Gastroesophageal sphincter (tissue), 4 donors: ENCODE measurements around the gene NTN3. TPM values are rescaled to one million over a fixed set of nuclear protein-coding genes. Genes with fewer than 3 reads are reported as not detected.

ENCODE experiments used
- ATAC-seq: fragments of 150-250 bp; one replicate; pipeline ENCODE4 v1.9.1; 2016; ENCODE audit warnings: mild to moderate bottlenecking, moderate library complexity
- H3K27ac ChIP-seq, 4 donors: fragments of 200-600 bp; sonication (generic) in 3 of 4; 1 replicate in 3 of 4; 2 replicates in 1 of 4; pipeline ENCODE4 v1.5.1; 2016 to 2019
- H3K27me3 ChIP-seq: fragments of 200-600 bp; sonication (generic); one replicate; pipeline ENCODE4 v1.5.1; 2019
- H3K36me3 ChIP-seq, 2 donors: fragments of 200-600 bp; sonication (generic); one replicate each; pipeline ENCODE4 v1.5.1; 2019; ENCODE audit warnings: control low read depth in 1 of 2
- H3K4me1 ChIP-seq, 3 donors: fragments of 200-600 bp; sonication (generic); 1 replicate in 2 of 3; 2 replicates in 1 of 3; pipeline ENCODE4 v1.5.1; 2016 to 2019; ENCODE audit warnings: control low read depth in 2 of 3
- H3K4me3 ChIP-seq, 2 donors: fragments of 200-600 bp; sonication (generic); one replicate each; pipeline ENCODE4 v1.5.1; 2019; ENCODE audit warnings: mild to moderate bottlenecking in 1 of 2, moderate library complexity in 1 of 2
- H3K9me3 ChIP-seq, 3 donors: fragments of 200-600 bp; sonication (generic); one replicate each; pipeline ENCODE4 v1.5.1; 2017 to 2019; ENCODE audit warnings: control low read depth in 2 of 3
- CTCF ChIP-seq, 4 experiments: fragments of 200-600 bp in 2 of 4; fragments of 450-650 bp in 2 of 4; sonication (generic) in 1 of 4; IDR thresholded peaks; one replicate each; pipeline ENCODE4 v1.5.1; 2017 to 2019; ENCODE audit warnings: antibody characterized with exemption in 4 of 4, mild to moderate bottlenecking in 2 of 4, moderate library complexity in 2 of 4
- EP300 ChIP-seq: sonication (generic); formaldehyde crosslinking; IDR thresholded peaks from one replicate; pipeline ENCODE4 v1.6.1; 2017; ENCODE audit warnings: antibody characterized with exemption, mild to moderate bottlenecking
- POLR2A ChIP-seq, 2 donors: fragments of 450-650 bp; IDR thresholded peaks; one replicate each; pipeline ENCODE4 v1.6.1; 2017; ENCODE audit warnings: antibody characterized with exemption in 2 of 2, mild to moderate bottlenecking in 2 of 2, moderate library complexity in 1 of 2
- POLR2AphosphoS5 ChIP-seq: sonication (generic); formaldehyde crosslinking; IDR thresholded peaks from one replicate; pipeline ENCODE4 v1.6.1; 2017; ENCODE audit warnings: antibody characterized with exemption
- WGBS, 2 donors: methylation state at CpG; one replicate each; pipeline ENCODE4 v1.1.5; 2018; ENCODE audit warnings: low coverage in 1 of 2; 5-methylcytosine and 5-hydroxymethylcytosine counted together
- total RNA-seq, 4 donors: library from RNA; depleted of rRNA; stranded (reverse); fragments of >200 nt; gene quantifications; one replicate each; pipeline ENCODE4 v1.1.0, GENCODE V29; 2016

Gene NTN3
- total RNA-seq, 4 donors from 2014 or later, result not detected

- Histone ChIP-seq H3K27me3 (peaks cover 67% of the 10 kb centered on the region), H3K4me3 (no peak overlapping the region), H3K27ac (no peak overlapping the region), H3K36me3 (no peaks in the 10 kb centered on the region), H3K9me3 (no peaks in the 10 kb centered on the region), H3K4me1 (peaks cover 0 to 68% (median 39%) of the 10 kb centered on the region in 3 donors)
- ATAC-seq, result no peak
- TF ChIP-seq CTCF (IDR thresholded peaks at IDR 0.05), result no peak
- no peak for TF ChIP-seq POLR2AphosphoS5
- no peak for TF ChIP-seq EP300
- TF ChIP-seq POLR2A (IDR thresholded peaks at IDR 0.05), result no peak
- WGBS, 2 donors, result 52 to 67% methylated on average over 2 to 4 of the region's 16 CpGs
These were observed 1.5 kb upstream of the NTN3 start for GRCh38 chr16:2469399-2470233.

- H3K4me1 ChIP-seq, result peaks cover 0 to 69% (median 39%) of the 10 kb centered on the region in 3 donors
- no peak for ATAC-seq
- TF ChIP-seq POLR2A (IDR thresholded peaks at IDR 0.05) (no peak), EP300 (no peak), POLR2AphosphoS5 (no peak), CTCF (IDR thresholded peaks at IDR 0.05) (no peak)
These were observed 879 bp upstream of the NTN3 start for GRCh38 chr16:2470234-2470601.

GRCh38 chr16:2470603-2471015, 488 bp upstream of the NTN3 start:
- no peak for TF ChIP-seq EP300
- H3K4me1 ChIP-seq, result peaks cover 0 to 73% (median 41%) of the 10 kb centered on the region in 3 donors
- peak overlapping the region in 1 of 2 donors; percentile 43 for H3K4me3 ChIP-seq
- WGBS, 2 donors, result 70% methylated on average over 2 of the region's 9 CpGs; no CpG with 5 or more reads in 1 of the 2 donors
- H3K36me3 ChIP-seq, result no peaks in the 10 kb centered on the region
- peak overlapping the region in 1 of 4 donors; percentile 29 for H3K27ac ChIP-seq
- H3K9me3 ChIP-seq, result no peaks in the 10 kb centered on the region
- peaks cover 67% of the 10 kb centered on the region for H3K27me3 ChIP-seq
- ATAC-seq, result no peak

More at GRCh38 chr16:2470234-2470601, 879 bp upstream of the NTN3 start:
- WGBS, 2 donors, result no CpG with 5 or more reads among the region's 7 CpGs
- H3K36me3 ChIP-seq, result no peaks in the 10 kb centered on the region
- no peaks in the 10 kb centered on the region for H3K9me3 ChIP-seq
- no peak overlapping the region for H3K4me3 ChIP-seq
- peaks cover 67% of the 10 kb centered on the region for H3K27me3 ChIP-seq
- H3K27ac ChIP-seq, result no peak overlapping the region

DNA sequence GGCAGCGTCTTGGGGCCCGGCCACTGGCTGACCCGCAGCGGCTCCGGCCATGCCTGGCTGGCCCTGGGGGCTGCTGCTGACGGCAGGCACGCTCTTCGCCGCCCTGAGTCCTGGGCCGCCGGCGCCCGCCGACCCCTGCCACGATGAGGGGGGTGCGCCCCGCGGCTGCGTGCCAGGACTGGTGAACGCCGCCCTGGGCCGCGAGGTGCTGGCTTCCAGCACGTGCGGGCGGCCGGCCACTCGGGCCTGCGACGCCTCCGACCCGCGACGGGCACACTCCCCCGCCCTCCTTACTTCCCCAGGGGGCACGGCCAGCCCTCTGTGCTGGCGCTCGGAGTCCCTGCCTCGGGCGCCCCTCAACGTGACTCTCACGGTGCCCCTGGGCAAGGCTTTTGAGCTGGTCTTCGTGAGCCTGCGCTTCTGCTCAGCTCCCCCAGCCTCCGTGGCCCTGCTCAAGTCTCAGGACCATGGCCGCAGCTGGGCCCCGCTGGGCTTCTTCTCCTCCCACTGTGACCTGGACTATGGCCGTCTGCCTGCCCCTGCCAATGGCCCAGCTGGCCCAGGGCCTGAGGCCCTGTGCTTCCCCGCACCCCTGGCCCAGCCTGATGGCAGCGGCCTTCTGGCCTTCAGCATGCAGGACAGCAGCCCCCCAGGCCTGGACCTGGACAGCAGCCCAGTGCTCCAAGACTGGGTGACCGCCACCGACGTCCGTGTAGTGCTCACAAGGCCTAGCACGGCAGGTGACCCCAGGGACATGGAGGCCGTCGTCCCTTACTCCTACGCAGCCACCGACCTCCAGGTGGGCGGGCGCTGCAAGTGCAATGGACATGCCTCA, 773 bp downstream of the NTN3 start:
- Histone ChIP-seq H3K4me1 (peaks cover 0 to 85% (median 50%) of the 10 kb centered on the region in 3 donors), H3K4me3 (peak overlapping the region in 1 of 2 donors; percentile 43), H3K27me3 (peaks cover 67% of the 10 kb centered on the region), H3K27ac (peak overlapping the region in 1 of 4 donors; percentile 29), H3K36me3 (no peaks in the 10 kb centered on the region), H3K9me3 (no peaks in the 10 kb centered on the region)
- TF ChIP-seq EP300 (no peak), CTCF (IDR thresholded peaks at IDR 0.05) (no peak), POLR2AphosphoS5 (no peak), POLR2A (IDR thresholded peaks at IDR 0.05) (no peak)
- no CpG with 5 or more reads among the region's 61 CpGs for WGBS, 2 donors
- no peak for ATAC-seq

DNA sequence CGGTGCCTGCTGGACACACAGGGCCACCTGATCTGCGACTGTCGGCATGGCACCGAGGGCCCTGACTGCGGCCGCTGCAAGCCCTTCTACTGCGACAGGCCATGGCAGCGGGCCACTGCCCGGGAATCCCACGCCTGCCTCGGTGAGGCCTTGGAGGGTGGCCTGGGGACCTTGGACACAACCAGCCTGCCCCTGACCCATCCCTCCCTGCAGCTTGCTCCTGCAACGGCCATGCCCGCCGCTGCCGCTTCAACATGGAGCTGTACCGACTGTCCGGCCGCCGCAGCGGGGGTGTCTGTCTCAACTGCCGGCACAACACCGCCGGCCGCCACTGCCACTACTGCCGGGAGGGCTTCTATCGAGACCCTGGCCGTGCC, 1.4 kb downstream of the NTN3 start:
- Histone ChIP-seq H3K36me3 (no peaks in the 10 kb centered on the region), H3K4me1 (peaks cover 0 to 81% (median 50%) of the 10 kb centered on the region in 3 donors), H3K9me3 (no peaks in the 10 kb centered on the region), H3K27ac (no peak overlapping the region), H3K4me3 (no peak overlapping the region), H3K27me3 (peaks cover 62% of the 10 kb centered on the region)
- TF ChIP-seq POLR2A (IDR thresholded peaks at IDR 0.05), result no peak
- TF ChIP-seq CTCF (IDR thresholded peaks at IDR 0.05), result no peak
- TF ChIP-seq POLR2AphosphoS5, result no peak
- no peak for TF ChIP-seq EP300
- ATAC-seq, result no peak
- WGBS, 2 donors, result 100% methylated on average over 3 of the region's 27 CpGs; no CpG with 5 or more reads in 1 of the 2 donors
